HuH-7 (cell line): ENCODE measurements around the gene DNAJB6.

Source experiments
- DNase-seq: peaks from one replicate; pipeline ENCODE4 v3.0.0; 2011; ENCODE audit warnings: low spot score

Gene DNAJB6

DNA sequence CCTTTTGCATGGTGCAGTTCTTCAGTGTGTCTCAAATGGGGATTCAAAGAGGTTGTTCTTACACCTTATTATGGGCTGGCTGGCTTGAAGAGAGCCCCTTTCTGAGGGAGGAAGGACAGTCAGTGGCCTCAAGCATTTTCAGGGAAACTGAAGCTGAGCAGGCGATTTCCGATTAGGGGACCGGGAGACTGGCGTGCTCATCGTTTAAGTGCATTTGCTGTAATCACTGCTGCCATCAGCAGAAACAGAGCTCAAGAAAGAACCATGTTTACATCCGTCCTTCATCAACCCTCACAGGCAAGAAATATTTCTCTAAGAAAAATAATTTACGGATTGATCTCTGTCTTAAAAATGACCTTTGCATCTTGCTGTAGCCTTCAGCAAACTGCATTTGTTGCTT lies 32.2 kb downstream of the DNAJB6 start:
- no peak for DNase-seq

DNA sequence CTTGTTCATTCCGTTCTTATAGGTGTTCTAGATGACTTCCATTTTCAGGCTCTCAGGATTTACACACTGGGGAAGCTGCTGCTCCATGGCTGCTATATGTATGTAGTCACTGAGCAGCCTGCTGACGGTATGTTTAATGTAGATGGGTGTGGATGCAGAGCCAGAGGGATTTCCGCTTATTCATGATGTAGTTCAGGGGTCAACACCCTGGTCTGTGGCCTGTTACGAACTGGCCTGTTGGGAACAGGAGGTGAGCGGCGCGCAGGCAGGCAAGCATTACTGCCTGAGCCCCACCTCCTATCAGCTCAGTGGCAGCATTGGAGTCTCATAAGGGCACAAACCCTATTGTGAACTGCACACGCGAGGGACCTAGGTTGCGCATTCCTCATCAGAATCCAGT lies 33.9 kb downstream of the DNAJB6 start:
- no peak for DNase-seq

DNA sequence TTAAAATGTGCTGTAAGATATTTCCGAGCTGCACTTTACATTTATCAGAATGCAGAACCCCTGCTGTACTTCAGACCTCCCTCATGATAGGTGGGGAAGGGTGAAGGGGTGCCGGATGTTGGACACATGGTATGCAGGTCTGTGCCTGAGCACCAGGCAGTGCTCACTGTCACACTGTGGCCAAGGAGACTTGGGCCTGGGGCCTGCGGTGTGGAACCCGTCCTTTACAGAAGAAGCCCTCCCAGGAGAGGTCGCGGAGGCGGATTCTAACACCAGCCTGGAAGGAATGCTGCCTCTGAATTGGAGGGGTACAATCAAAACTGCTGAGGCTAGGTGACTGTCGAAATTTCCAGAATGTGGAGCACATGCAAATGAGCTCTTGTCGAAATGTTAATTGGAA lies 34.5 kb downstream of the DNAJB6 start:
- no peak for DNase-seq

DNA sequence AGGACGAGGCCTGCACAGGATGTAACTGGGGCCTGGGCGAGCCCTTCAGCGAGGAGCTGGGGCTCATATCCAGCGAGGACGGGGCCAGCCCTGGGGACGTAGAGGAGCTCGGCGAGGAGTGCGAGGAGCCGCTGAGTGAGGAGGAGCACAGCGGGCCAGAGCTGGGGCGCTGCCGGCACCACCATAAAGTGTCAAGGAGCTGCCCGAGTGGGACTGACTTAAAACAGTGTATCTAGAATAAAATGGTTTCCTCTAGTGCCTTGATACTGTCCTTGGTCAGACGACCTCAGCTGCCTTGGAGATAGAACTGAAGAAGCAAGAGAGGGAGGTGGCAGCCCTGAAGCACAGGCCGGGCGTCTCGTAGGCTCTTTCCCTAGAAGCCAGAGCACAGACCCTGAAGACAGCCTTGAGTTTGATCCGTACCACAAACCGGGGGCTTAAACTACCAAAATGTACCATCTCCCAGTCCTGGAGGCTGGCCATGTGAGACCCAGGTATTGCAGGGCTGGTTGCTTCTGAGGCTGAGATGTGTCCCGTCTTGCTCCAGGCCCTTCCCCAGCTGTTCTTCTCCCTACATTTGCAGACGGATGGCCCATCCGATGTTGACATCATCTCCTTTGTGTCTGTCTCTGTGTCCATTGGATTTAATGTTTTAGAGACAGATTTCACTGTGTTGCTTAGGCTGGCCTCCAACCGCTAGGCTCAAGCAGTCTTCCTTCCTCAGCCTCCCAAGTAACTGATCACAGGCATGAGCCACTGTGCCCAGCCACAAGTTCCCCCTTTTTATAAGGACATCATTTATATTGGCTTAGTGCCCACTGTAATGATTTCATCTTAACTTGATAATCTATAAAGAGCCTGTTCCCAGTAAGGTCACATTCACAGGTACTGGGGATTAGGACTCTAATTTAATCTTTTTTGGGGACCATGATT lies 35.8 kb downstream of the DNAJB6 start:
- DNase-seq: no peak

DNA sequence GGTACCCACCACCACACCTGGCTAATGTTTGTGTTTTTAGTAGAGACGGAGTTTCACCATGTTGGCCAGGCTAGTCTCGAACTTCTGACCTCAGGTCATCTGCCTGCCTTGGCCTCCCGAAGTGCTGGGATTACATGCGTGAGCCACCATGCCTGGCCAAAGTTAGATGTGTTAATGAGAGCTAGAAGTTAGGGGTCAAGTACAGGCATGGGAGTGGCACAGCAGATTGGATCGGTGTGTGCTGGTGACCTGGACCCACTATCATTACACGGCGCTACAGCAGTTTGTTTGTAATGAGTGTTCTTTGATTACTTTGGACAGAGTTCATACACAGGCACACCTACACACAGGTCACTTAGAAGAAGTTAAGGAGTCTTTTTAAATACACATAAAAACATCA lies 36.7 kb downstream of the DNAJB6 start:
- DNase-seq: no peak

DNA sequence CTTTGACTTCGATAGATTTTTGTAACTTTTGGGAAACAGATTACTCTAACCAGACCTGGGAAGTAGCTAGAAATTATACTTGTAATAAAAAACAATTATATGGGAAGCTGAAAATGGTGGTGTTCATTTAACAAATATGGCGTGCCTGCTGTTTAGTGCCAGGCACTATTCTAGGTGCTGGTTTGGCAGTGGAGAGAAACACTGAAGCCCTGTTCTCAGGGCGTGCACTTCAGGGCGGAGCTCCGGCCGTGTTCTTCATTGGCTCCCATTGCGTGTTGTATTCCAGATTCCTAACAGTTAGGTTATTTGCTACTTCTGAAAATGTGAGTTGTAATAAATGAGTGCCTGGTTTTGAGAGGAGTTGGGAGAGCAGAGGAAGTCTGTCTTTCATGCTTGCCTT lies 38.6 kb downstream of the DNAJB6 start:
- DNase-seq: no peak

DNA sequence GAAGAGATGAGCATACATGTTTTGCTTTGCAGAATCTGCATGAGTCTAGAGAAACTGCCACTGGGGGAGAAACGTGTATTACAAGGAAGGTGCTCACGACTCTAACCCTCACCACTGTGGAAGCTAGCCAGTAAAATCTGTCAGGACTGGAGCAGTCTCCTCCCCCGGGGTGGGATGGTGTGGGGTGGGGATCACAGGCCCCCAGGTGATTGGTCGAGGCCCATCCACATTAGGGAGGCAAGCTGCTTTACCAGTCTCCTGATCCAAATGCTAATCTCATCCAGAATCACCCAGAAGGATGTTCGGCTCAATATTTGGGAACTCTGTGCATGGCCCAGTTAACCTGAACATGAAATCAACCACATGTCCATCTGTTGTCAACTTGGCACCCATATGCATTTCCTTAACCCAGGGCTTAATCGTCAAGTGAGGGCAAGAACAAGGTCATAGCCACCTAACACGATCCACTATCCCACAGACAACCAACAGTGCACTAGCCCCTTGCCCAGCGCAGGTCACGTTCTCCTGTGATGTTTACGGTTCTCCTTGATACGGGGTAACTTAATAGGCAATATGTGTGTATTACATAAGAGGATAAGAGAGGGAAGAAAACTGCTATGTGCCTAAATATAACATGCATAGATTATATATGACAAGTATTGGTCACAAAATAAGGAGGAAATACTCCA lies 40.8 kb downstream of the DNAJB6 start:
- no peak for DNase-seq

DNA sequence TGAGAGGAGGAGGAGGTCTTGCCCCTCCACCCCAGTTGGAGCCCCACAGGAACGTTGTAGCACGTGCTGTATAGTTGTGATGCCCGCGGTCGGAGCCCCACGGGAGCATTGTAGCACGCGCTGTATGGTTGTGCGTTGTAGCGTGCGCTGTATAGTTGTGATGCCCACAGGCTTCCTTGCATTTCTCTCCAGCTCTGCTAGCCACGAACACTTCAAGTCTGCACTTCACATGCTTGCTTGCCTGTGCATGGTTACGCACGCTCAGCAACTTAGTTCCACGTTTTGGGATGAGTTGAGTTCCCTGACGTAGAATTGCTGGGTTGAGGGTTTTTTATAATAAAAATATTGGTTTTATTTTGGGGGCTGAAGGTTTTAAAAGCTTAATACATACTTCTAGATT lies 41.6 kb downstream of the DNAJB6 start:
- DNase-seq: no peak

DNA sequence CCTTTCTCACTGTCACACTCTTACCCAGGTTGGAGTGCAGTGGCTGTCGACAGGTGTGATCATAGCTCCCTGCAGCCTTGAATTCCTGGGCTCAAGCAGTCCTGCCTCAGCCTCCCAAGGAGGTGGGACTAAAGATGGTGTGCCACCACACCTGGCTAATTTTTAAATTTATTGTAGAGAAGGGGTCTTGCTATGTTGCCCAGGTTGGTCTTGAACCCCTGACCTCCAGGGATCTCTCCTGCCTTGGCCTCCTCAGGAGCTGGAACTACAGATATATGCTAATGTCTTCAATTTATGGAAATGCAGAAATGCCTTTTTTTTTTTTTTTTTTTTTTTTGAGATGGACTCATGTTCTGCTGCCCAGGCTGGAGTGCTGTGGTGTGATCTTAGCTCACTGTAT lies 42.7 kb downstream of the DNAJB6 start:
- DNase-seq: no peak

DNA sequence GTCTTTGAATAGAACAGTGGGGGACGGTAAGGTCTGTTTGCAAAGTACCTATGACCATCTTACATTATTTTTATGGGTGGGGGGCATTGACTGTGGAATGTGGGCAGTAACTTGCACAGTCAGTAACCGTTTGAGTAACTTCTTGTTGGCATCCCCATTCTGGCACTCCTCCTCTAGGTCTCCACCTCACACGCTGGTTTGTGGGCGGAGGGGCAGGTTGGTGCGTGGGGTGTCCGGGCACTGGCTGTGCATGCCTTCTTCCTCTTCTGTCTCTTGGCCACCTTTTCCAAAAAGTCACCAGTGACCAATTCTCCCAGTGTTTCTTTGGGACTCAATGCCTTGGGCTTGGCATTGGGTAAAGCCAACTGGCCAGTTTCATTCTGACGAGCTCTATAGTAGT lies 43.6 kb downstream of the DNAJB6 start:
- DNase-seq: no peak

DNA sequence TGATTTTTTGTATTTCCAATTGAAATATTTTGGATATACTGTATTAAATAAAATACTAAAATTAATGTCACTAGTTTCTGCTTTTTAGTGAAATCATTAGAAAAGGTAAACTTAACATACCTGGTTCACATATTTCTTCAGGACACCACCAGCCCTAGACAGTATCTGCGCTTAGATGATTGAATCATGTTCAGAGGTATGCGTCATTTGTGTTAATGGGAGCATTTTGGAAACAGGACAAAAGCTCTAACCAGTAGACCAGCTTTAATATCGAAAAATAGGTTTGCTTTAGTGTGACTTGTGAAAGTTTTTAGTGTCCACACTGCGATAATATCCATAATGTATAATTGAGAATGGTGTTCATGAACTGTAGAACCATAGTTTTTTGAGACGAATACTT lies 47.1 kb downstream of the DNAJB6 start:
- DNase-seq: no peak

DNA sequence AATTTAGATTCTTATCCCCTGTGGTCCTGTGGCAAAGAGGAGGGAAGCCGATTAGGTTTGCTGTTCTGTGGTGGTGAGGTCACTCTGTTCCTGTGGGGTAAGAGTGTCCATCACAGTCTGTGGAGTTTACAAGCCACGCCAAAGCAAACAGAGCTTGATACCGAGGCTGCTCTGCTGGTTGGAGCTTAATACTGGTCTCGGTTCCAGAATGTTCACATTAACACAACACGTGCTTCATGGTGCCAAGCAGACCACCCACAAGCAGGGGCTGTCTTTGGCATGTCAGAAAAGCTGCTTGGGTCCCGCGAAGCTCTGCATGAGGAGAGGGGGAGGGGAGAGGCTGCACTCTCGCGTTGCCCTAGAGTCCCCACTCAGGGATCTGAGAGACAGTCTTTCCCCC lies 47.5 kb downstream of the DNAJB6 start:
- DNase-seq: peak; percentile 56

DNA sequence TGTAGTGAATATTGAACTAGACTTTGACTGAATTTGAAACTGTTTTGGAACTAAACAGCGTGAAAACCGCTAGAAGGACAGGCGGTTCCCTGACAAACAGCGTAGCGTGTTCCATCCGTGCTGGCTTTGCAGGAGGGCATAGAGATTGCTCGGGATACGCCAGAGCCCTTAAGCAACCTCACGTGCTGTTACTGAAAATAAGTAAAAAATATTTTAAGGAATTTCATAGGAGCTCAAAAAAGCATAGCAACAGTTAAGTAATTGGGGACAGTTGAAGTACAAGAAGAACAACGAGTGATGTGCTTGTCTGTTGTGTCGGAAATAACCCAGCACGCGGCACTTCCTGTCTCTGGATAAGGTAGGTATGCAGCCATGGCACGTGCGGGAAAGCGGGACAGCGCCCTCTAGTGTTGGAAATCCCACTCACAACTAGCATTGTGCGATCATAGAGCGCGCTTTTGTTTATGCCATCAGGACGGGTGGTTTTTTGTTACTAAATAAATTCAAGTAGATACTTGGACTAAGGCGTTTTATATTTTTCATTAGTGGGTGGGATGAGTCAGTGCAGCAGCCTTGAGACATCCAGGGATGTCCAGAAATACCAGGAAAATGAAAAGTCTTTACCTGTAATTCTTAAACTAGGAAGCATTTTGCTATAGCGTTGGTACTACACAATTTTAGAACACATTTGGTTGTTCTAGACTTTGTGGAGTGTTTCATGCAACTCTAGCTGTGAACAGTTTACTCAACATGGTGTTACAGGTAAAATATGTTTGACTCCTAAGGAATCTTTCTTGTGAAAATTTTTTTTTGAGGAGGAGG lies 50.4 kb downstream of the DNAJB6 start:
- DNase-seq: peak; percentile 82

DNA sequence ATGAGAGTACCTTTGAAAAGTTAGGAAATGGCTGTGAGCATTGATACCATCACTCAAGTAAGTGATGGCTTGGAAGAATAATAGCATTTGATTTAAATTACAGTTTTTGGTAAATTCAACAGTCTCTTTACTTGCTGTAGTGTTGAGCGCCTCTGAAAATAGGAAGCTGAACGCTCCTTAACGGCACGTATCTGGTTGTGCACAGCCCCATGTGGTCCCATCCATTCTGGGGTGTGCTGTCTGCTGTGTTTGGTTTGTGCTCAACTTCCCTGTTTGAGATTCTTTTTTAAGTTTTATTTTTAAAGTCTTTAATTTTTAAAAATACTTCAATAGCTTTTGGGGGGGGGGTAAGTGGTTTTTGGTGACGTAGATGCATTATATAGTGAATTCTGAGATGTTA lies 51.5 kb downstream of the DNAJB6 start:
- DNase-seq: no peak

DNA sequence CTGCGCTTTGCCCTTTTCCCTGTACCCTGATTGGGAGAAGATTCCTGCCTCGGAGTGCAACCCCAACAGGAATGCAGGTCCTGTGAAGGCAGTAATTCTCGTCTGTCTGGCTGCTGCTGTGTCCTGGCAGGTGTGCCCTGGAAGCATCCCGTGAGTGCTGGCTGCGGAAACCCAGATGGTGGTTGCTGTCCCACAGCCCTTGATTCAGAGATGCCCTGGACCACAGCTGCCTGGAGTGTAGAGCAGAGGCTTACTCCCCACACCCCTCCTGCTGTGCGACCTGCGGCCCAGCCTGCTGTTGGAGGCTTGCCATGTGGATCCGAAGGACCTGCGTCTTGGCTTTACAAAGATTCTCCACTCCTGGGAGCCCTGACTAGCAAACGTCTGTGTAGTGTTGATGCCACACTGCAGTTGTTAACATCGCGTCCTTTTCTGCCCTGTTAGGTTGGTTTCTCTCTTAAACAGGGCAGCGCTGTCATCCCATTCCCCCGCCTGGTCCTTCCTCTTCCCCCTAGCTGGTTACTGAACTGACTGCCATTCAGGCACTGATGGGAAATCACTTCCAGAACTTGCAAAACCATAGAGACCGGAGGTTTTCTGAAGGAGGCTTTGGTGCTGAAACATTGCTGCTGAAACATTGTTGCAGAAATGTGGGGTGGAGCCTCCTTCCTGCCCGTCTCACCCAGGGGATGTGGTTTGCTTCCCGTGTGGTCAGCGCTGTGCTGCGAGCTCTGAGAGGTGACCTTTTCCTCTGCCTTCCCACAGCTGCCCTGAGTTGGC lies 53.3 kb downstream of the DNAJB6 start:
- no peak for DNase-seq

DNA sequence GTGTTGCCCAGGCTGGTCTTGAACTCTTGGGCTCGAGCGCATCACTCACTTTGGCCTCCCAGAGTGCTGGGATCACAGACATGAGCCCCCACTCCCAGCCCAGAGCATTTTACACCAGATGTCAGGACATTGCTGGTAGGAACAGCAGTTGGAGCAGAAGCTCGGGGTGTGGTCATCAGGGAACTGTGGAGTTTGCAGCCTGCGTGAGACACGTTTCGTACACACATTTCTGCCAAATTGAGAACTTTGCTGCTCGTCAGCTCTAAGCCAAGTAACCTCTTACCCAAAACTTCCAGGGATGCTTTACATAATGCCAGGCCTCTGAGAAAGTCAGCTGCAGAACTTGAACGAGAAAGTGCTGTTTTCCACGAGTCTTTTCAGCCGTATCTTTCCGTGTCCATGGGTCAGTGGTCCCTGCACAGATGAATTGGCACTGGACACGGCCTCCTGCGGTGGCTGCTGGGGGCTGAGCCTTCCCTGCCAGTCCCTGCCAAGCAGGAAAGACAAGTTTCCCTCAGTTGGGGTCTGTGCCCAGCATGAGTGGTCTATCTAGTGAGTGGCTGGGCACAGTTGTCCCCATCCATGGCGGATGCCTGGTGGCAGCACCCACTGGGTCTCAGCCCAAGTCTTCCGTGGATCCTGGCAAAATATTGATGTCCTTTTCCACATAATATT lies 54.4 kb downstream of the DNAJB6 start:
- no peak for DNase-seq

DNA sequence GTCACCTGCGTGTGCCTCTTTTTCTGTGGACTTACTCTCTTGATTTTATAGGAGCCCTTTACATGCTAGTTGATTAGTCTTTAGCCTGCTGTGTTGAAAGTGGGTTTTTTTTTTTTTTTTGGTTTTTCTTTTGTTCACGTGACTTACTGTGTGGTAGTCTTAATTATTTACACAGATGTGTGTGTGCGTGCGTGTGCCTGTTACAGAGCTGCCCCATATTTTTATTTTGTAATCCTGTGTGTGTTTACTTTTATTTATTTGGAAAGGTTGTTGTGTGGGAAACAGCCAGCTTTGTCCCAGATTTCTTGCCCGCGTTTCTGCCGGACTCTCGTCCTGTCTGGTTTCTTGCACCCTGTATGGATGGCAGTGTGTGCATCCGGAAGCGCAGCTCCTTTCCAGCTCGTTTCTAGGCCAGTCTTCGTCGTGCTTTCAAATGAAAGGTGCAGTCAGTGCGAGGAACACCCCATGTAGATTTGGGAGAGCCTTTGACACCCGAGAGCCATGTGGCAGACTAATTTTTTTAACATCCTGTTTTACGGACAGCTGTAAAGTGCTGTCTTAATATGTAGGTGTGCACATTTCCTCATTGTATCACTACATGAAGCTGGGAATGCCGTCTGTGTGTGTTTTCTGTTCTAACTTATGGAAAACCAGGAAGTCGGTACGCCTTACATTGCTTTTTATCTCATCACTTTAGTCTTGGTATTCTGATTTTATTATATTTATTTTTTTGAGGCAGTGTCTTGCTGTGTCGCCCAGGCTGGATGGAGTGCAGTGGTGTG lies 55.6 kb downstream of the DNAJB6 start:
- DNase-seq: no peak

DNA sequence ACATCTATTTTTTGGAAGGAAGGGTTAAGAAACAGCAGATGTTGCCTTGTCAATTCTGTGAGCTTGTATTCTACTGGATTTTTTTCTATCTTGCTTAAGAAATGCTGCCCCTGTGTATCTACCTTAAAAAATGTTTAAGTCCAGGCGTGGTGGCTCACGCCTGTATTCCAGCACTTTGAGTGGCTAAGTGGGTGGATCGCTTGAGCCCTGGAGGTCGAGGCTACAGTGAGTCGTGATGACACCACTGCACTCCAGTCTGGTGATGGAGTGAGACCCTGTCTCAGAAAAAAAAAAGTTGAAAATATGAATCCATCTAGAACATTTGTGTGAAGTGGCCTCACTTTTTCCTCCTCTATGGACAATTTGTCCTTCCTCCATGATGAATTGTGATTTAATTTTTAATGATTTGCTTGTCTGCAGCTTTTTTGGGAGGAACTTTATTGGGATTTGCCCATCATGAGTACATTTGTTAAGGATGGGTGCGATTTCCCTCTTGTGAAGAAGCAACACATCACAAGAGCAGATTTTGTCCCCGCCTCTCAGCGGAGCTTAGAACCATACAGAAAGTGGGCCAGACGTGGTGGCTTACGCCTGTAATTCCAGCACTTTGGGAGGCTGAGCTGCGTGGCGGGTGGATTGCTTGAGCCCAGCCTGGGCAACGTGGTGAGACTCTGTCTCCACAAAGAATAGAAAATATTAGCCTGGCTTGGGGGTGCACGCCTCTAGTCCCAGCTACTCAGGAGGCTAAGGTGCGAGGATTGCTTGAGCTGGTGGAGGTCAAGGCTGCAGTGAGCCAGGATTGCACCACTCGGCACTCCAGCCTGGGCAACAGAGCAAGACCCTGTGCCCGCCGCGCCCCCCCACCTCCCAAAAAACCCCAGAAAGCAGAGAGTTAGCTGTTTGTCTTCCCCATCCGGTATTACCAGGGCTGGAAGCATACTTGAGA lies 57.7 kb downstream of the DNAJB6 start:
- DNase-seq: no peak

DNA sequence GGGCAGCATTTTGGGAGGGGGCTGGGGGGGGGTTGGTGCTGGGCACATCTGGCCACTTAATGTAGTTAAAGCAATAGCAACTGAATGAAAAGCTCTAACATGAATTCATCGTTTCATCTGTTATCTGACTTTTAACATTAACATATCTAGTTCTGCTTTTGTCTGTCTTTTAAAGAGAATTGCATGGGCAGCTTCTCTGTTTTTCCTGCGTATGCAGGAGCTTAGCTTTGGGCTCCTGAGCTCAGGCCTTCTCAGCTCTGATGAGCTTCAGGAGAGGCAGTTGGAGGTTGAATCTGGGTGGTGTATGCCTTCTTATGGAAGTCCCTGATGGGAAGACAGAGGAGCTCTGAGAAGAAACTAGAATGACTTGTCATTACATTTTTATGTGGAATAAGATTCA lies 58.4 kb downstream of the DNAJB6 start:
- no peak for DNase-seq
